Measurements from ENCODE around the gene CHIA.

The CHIA gene

DNA sequence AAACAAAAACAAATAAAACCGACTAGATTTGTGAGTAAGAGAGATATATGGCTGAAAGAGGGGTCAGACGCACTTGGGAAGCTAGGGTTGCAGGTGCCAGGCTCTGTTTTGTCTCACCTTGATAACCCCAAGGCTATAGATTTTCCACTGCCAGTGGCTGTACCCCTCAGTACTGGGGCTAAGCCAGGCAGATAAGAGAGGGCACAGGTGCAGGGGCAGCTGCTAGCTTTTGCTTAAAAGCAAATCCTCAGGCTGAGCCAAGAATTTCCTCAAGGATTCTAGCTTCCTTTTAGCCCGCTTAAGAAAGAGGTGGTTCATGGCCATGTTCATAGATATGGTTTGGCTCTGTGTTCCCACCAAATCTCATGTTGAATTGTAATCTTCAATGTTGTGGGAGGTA lies 79.0 kb downstream of the CHIA start:
- no peak for DNase-seq
